D341Med (cell line): ENCODE data around the gene KRT10.
"Not testable (repeated sequence)": the region's sequence is repeated elsewhere in the genome, so short reads cannot be mapped to it uniquely, and the experiment has no call there.

Source experiments
- DNase-seq: peaks from one replicate; pipeline ENCODE4 v3.0.0; 2012; ENCODE audit warnings: low spot score

The KRT10 gene

GRCh38 chr17:40832840-40833239 is 10.4 kb upstream of the KRT10 start:
- peak; percentile 62 for DNase-seq

- DNase-seq, result no peak
Measured at GRCh38 chr17:40830085-40830776, 7.8 kb upstream of the KRT10 start.

- no peak for DNase-seq
Measured at GRCh38 chr17:40828454-40829044, 6.1 kb upstream of the KRT10 start.

GRCh38 chr17:40827746-40828453 is 5.5 kb upstream of the KRT10 start:
- DNase-seq, result peak; percentile 37

GRCh38 chr17:40825599-40825998 is 3.2 kb upstream of the KRT10 start:
- DNase-seq, result no peak

- no peak for DNase-seq
Measured at GRCh38 chr17:40824015-40824832, 1.8 kb upstream of the KRT10 start.

- no peak for DNase-seq
Measured at GRCh38 chr17:40821536-40821935, 878 bp downstream of the KRT10 start.

GRCh38 chr17:40820228-40820838 is 2.1 kb downstream of the KRT10 start:
- DNase-seq, result no peak

- DNase-seq, result no peak
Measured at GRCh38 chr17:40819528-40820125, 2.8 kb downstream of the KRT10 start.

GRCh38 chr17:40818733-40819527 is 3.5 kb downstream of the KRT10 start:
- DNase-seq, result peak; percentile 92

- DNase-seq, result no peak
Measured at GRCh38 chr17:40818343-40818732, 4.1 kb downstream of the KRT10 start.

GRCh38 chr17:40817103-40817682 is 5.2 kb downstream of the KRT10 start:
- DNase-seq, result no peak

- DNase-seq, result no peak
Measured at GRCh38 chr17:40816569-40816968, 5.8 kb downstream of the KRT10 start.

- DNase-seq, result no peak
Measured at GRCh38 chr17:40815381-40815780, 7.0 kb downstream of the KRT10 start.

- DNase-seq, result not testable (repeated sequence)
Measured at GRCh38 chr17:40814657-40815056, 7.8 kb downstream of the KRT10 start.

GRCh38 chr17:40813804-40814203 is 8.6 kb downstream of the KRT10 start:
- DNase-seq, result no peak

- DNase-seq, result no peak
Measured at GRCh38 chr17:40812639-40813038, 9.8 kb downstream of the KRT10 start.

GRCh38 chr17:40810494-40810893 is 11.9 kb downstream of the KRT10 start:
- no peak for DNase-seq

- no peak for DNase-seq
Measured at GRCh38 chr17:40809721-40810421, 12.5 kb downstream of the KRT10 start.

GRCh38 chr17:40806131-40806530 is 16.3 kb downstream of the KRT10 start:
- no peak for DNase-seq
